IMR-90 (cell line): ENCODE measurements around the gene TTC31. TPM values are rescaled to one million over a fixed set of nuclear protein-coding genes. Genes with fewer than 3 reads are reported as not detected.

Experiments
- ATAC-seq: fragments of 200-7000 bp; cut with Tn5 transposase; 2 replicates; pipeline ENCODE4 v1.9.1; 2020; ENCODE audit warnings: low read depth, mild to moderate bottlenecking, moderate library complexity
- BruUV-seq: library from RNA; stranded (reverse); fragments of 400-500 nt; replicated peaks from 2 replicates; lab custom pipeline; 2021; lab: Mats Ljungman, UMichigan
- CTCF ChIA-PET: fragments of 300-600 bp; formaldehyde crosslinking; extraction: SDS; loops from one replicate; lab custom pipeline; 2021; ENCODE audit warnings: antibody characterized with exemption; lab: Yijun Ruan, JAX
- POLR2A ChIA-PET: fragments of 300-600 bp; sonication (Branson Sonifier 250); formaldehyde crosslinking; loops from one replicate; lab custom pipeline; 2022; ENCODE audit warnings: antibody characterized with exemption; ENCODE audit not compliant: unreplicated experiment; lab: Charles Lee
- DNase-seq: peaks from one replicate; pipeline ENCODE4 v3.0.0; 2013
- H2AFZ ChIP-seq: replicated peaks from 2 replicates; pipeline ENCODE3; 2013; ENCODE audit warnings: low read length, mild to moderate bottlenecking; ENCODE audit not compliant: poor library complexity
- H2AK5ac ChIP-seq: 2 replicates; pipeline ENCODE4 v1.6.1; 2013; ENCODE audit warnings: low read depth, low read length, inconsistent platforms
- H2AK9ac ChIP-seq: replicated peaks from 2 replicates; pipeline ENCODE3; 2013; ENCODE audit warnings: mild to moderate bottlenecking, low read depth, low read length, moderate library complexity; ENCODE audit not compliant: poor library complexity
- H2BK120ac ChIP-seq: 2 replicates; pipeline ENCODE4 v1.6.1; 2013; ENCODE audit warnings: low read depth, low read length, inconsistent platforms
- H2BK15ac ChIP-seq: 3 replicates; pipeline ENCODE4 v1.6.1; 2013; ENCODE audit warnings: low read depth, low read length, inconsistent platforms
- H2BK20ac ChIP-seq: 2 replicates; pipeline ENCODE4 v1.6.1; 2013; ENCODE audit warnings: low read depth, mild to moderate bottlenecking, inconsistent platforms, low read length, moderate library complexity
- H2BK5ac ChIP-seq: 2 replicates; pipeline ENCODE4 v1.6.1; 2013; ENCODE audit warnings: mild to moderate bottlenecking, low read depth, low read length, inconsistent platforms; ENCODE audit not compliant: poor library complexity, severe bottlenecking
- H3K14ac ChIP-seq: replicated peaks from 2 replicates; pipeline ENCODE4 v1.6.1; 2013; ENCODE audit warnings: low read depth, low read length, inconsistent platforms
- H3K18ac ChIP-seq: 2 replicates; pipeline ENCODE4 v1.6.1; 2013; ENCODE audit warnings: low read depth, low read length, control low read depth
- H3K23ac ChIP-seq: 2 replicates; pipeline ENCODE4 v1.6.1; 2013; ENCODE audit warnings: low read depth, low read length, inconsistent platforms
- H3K27ac ChIP-seq: 2 replicates; pipeline ENCODE4 v1.5.1; 2013; ENCODE audit warnings: mild to moderate bottlenecking, control low read depth, low read length; ENCODE audit not compliant: insufficient read depth
- H3K27me3 ChIP-seq: 2 replicates; pipeline ENCODE4 v1.6.1; 2013; ENCODE audit warnings: low read length; ENCODE audit not compliant: control insufficient read depth, insufficient read depth
- H3K36me3 ChIP-seq: 2 replicates; pipeline ENCODE4 v1.6.1; 2013; ENCODE audit warnings: low read length, mixed read lengths; ENCODE audit not compliant: control insufficient read depth, insufficient read depth
- H3K4ac ChIP-seq: 2 replicates; pipeline ENCODE4 v1.6.1; 2013; ENCODE audit warnings: low read depth, low read length, inconsistent platforms
- H3K4me1 ChIP-seq: 2 replicates; pipeline ENCODE4 v1.6.1; 2013; ENCODE audit warnings: low read length, mixed read lengths; ENCODE audit not compliant: control insufficient read depth, insufficient read depth
- H3K4me2 ChIP-seq: 2 replicates; pipeline ENCODE4 v1.6.1; 2013; ENCODE audit warnings: low read depth, mild to moderate bottlenecking, control low read depth, low read length, moderate library complexity
- H3K4me3 ChIP-seq: 2 replicates; pipeline ENCODE4 v1.5.1; 2013; ENCODE audit warnings: low read depth, mild to moderate bottlenecking, control low read depth, low read length, moderate library complexity; ENCODE audit not compliant: insufficient read depth
- H3K56ac ChIP-seq: 2 replicates; pipeline ENCODE4 v1.6.1; 2013; ENCODE audit warnings: low read length, inconsistent platforms; ENCODE audit not compliant: insufficient read depth; ENCODE audit errors: extremely low read depth
- H3K79me1 ChIP-seq, 2 experiments: 2 replicates each; pipeline ENCODE4 v1.6.1; 2013; ENCODE audit warnings: low read length in 2 of 2, inconsistent platforms in 1 of 2, low read depth in 1 of 2
- H3K9ac ChIP-seq: 2 replicates; pipeline ENCODE4 v1.6.1; 2013; ENCODE audit warnings: low read depth, low read length, control low read depth
- H3K9me1 ChIP-seq: 2 replicates; pipeline ENCODE4 v1.6.1; 2013; ENCODE audit warnings: low read length, inconsistent platforms; ENCODE audit not compliant: insufficient read depth
- H3K9me3 ChIP-seq: 2 replicates; pipeline ENCODE4 v1.6.1; 2013; ENCODE audit warnings: low read length; ENCODE audit not compliant: control insufficient read depth, insufficient read depth
- H4K20me1 ChIP-seq: 2 replicates; pipeline ENCODE4 v1.6.1; 2013; ENCODE audit warnings: low read length, inconsistent platforms; ENCODE audit not compliant: insufficient read depth
- H4K5ac ChIP-seq: 2 replicates; pipeline ENCODE4 v1.6.1; 2013; ENCODE audit warnings: mild to moderate bottlenecking, low read depth, low read length, control low read depth
- H4K8ac ChIP-seq, 2 experiments: 2 replicates each; pipeline ENCODE4 v1.6.1; 2013; ENCODE audit warnings: low read depth in 2 of 2, low read length in 2 of 2, control low read depth in 1 of 2, inconsistent platforms in 1 of 2
- H4K91ac ChIP-seq: 2 replicates; pipeline ENCODE4 v1.6.1; 2013; ENCODE audit warnings: low read depth, low read length, inconsistent platforms; ENCODE audit not compliant: insufficient read depth
- CEBPB ChIP-seq: IDR thresholded peaks from 2 replicates; pipeline ENCODE4 v1.6.1; 2012; ENCODE audit warnings: low read depth, low read length, improper control_type of control experiment
- FOS ChIP-seq: fragments of 150-350 bp; IDR thresholded peaks from 2 replicates; pipeline ENCODE4 v1.6.1; 2016; ENCODE audit warnings: low read depth, low read length
- MAFK ChIP-seq: IDR thresholded peaks from 2 replicates; pipeline ENCODE4 v1.6.1; 2012; ENCODE audit warnings: low read depth, low read length, improper control_type of control experiment
- MAZ ChIP-seq: IDR thresholded peaks from 2 replicates; pipeline ENCODE4 v1.6.1; 2012; ENCODE audit warnings: low read depth, mild to moderate bottlenecking, low read length, improper control_type of control experiment, moderate library complexity, borderline replicate concordance
- RCOR1 ChIP-seq: IDR thresholded peaks from 2 replicates; pipeline ENCODE4 v1.6.1; 2012; ENCODE audit warnings: mild to moderate bottlenecking, low read length, improper control_type of control experiment; ENCODE audit not compliant: insufficient replicate concordance
- RFX5 ChIP-seq: IDR thresholded peaks from 2 replicates; pipeline ENCODE4 v1.8.0; 2012; ENCODE audit warnings: low read depth, mild to moderate bottlenecking, low read length, moderate library complexity
- USF2 ChIP-seq: fragments of 150-350 bp; IDR thresholded peaks from 2 replicates; pipeline ENCODE4 v1.6.1; 2017; ENCODE audit warnings: mild to moderate bottlenecking, antibody characterized with exemption, low read length, low read depth
- WGBS, 2 experiments: methylation state at CpG; one replicate each; pipeline versions ENCODE4 v1.1.5 to v1.1.7; 2013; ENCODE audit warnings: missing lambda C conversion rate in 2 of 2; ENCODE audit not compliant: insufficient read length in 1 of 2; ENCODE audit errors: extremely low coverage in 2 of 2; 5-methylcytosine and 5-hydroxymethylcytosine counted together
- dilution Hi-C: fragments of 300-500 bp; cut with HindIII; formaldehyde crosslinking; loops from one replicate; pipeline ENCODE4 v1.14.3; 2018; ENCODE audit warnings: low sequenced_read_pairs; ENCODE audit not compliant: unreplicated experiment
- in situ Hi-C: fragments of 300-500 bp; cut with MboI; formaldehyde crosslinking; loops from 3 replicates; pipeline ENCODE4 v1.14.3; 2019; ENCODE audit warnings: low sequenced_read_pairs, inconsistent platforms, mixed read lengths
- intact Hi-C: fragments of 100-400 bp; cut with micrococcal nuclease; formaldehyde crosslinking; loops from 2 replicates; pipeline ENCODE4 v1.10.0; 2022
- polyA plus RNA-seq, 3 experiments: library from polyadenylated mRNA; depleted of rRNA; stranded (reverse); fragments of >200 nt; gene quantifications; 2 replicates each; pipeline ENCODE4 v1.2.3, GENCODE V29; 2012; ENCODE audit warnings: low replicate concordance in 1 of 3
- total RNA-seq: library from RNA; depleted of rRNA; stranded (reverse); fragments of >200 nt; gene quantifications from 2 replicates; pipeline ENCODE4 v1.2.3, GENCODE V29; 2012
- TF ChIP-seq, protein P1 (sequence below): conservative IDR thresholded peaks from 2 replicates; pipeline ENCODE4 v1.5.1; 2012; ENCODE audit warnings: mild to moderate bottlenecking, low read depth, low read length, improper control_type of control experiment

TTC31 gene
- total and polyA plus RNA-seq, 2 of the 4 experiments (the other 2 are of a cell fraction): 6.3 to 18.8 TPM

DNA sequence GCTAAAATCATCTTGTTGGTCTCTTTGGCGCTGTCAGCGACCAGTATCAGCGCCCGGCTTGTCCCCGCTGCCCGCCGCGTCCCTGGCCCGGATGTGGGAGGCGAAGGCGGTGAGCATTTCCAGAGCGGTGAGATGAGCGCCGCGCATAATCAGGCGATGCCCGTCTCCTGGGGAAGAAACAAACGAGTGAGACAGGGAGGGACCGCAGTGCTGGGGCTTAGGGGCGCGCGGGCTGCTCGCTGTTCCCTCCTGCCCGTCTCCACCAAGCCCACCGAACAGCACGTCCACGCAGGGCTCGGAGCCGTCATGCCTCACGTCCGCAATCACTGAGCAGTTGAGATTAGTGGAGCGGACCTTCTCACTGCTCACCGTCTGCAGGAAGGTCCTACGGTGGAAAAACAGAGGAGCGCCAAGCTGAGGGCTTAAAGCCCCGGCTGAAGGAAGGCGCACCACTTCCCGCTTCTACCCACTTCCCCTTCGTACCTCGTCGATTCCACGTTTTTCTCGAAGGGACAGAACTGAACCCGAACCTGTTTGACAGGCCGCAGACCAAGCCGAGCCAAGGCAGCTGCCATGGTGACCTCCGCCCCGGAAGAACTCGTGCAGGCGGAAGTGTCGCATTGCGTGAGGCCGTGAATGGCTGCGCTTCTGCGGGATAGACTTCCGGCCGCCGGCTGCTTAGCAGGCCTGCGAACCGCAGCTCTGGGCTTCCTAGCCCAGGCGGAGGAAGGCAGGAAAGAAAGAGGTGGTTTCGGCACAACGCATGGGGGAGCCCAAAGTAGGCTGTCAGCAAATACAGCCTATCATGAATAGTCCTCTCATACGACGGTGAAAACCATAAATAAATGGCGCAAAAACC is 10.6 kb upstream of the TTC31 start, which contains the start of gene MRPL53:
Gene MRPL53, minus strand, starts transcription at position 595 of the 859 bp plus-strand sequence. Its CDS starts 20 bp downstream, at position 575.
- in situ Hi-C loops: no loop called here
- H2AK5ac ChIP-seq: peak within 1 kb of the TSS; percentile 90
- peak within 1 kb of the TSS; percentile 89 for H4K91ac ChIP-seq
- peak within 1 kb of the TSS; percentile 48; the same call in 1 of the 2 replicates for H2BK120ac ChIP-seq
- no peaks in the 10 kb centered on the region for H3K27me3 ChIP-seq
- no peak within 1 kb of the TSS for H2BK15ac ChIP-seq
- ChIA-PET CTCF (no interaction called here), POLR2A (interaction anchor here (1.1 kb wide), 1 partner anchor 9 kb away, joined by 5 read pairs; no protein-coding TSS in a partner anchor)
- H3K4ac ChIP-seq: peak within 1 kb of the TSS; percentile 95
- H3K36me3 ChIP-seq: peaks cover 20% of the 10 kb centered on the region
- peaks cover 3 to 33% of the 10 kb centered on the region in 2 experiments; a peak in 3 of 4 replicates for H3K79me1 ChIP-seq
- H4K8ac ChIP-seq: peak within 1 kb of the TSS; percentile 97 to 99
- no peaks in the 10 kb centered on the region for H3K9me1 ChIP-seq
- H3K18ac ChIP-seq: peak within 1 kb of the TSS; percentile 62
- TF ChIP-seq, protein P1, sequence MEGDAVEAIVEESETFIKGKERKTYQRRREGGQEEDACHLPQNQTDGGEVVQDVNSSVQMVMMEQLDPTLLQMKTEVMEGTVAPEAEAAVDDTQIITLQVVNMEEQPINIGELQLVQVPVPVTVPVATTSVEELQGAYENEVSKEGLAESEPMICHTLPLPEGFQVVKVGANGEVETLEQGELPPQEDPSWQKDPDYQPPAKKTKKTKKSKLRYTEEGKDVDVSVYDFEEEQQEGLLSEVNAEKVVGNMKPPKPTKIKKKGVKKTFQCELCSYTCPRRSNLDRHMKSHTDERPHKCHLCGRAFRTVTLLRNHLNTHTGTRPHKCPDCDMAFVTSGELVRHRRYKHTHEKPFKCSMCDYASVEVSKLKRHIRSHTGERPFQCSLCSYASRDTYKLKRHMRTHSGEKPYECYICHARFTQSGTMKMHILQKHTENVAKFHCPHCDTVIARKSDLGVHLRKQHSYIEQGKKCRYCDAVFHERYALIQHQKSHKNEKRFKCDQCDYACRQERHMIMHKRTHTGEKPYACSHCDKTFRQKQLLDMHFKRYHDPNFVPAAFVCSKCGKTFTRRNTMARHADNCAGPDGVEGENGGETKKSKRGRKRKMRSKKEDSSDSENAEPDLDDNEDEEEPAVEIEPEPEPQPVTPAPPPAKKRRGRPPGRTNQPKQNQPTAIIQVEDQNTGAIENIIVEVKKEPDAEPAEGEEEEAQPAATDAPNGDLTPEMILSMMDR: no peak
- TF ChIP-seq USF2 (no peak), MAFK (no peak), RFX5 (no peak), MAZ (no peak), FOS (no peak), RCOR1 (no peak), CEBPB (peak; percentile 21; the same call in 1 of the 2 replicates)
- H4K20me1 ChIP-seq: no peaks in the 10 kb centered on the region
- dilution Hi-C loops: no loop called here
- peak within 1 kb of the TSS; percentile 89 for H2BK5ac ChIP-seq
- H3K27ac ChIP-seq: peak within 1 kb of the TSS; percentile 91
- H3K56ac ChIP-seq: peak within 1 kb of the TSS; percentile 84
- no peaks in the 10 kb centered on the region for H3K9me3 ChIP-seq
- 3% methylated on average over 34 of the region's 66 CpGs; no CpG with 5 or more reads in 1 of the 2 experiments for WGBS, 2 experiments
- peak within 1 kb of the TSS; percentile 93 for H3K9ac ChIP-seq
- peak within 1 kb of the TSS; percentile 96 for H3K14ac ChIP-seq
- peak within 1 kb of the TSS; percentile 77 for H3K4me3 ChIP-seq
- peak; percentile 91 for ATAC-seq
- TSS peak; percentile 86 for BruUV-seq
- peak; percentile 92 for DNase-seq
- peak within 1 kb of the TSS; percentile 89 for H3K4me2 ChIP-seq
- peak within 1 kb of the TSS; percentile 97 for H3K23ac ChIP-seq
- peak within 1 kb of the TSS; percentile 92 for H2AFZ ChIP-seq
- peak within 1 kb of the TSS; percentile 96 for H4K5ac ChIP-seq
- no peak within 1 kb of the TSS for H2BK20ac ChIP-seq
- H2AK9ac ChIP-seq: peak within 1 kb of the TSS; percentile 87
- intact Hi-C loops: no loop called here
- H3K4me1 ChIP-seq: peaks cover 4% of the 10 kb centered on the region; the same call in 1 of the 2 replicates
